Hematopoietic multipotent progenitor cell treated with erythropoietin and hydrocortisone succinate and interleukin-3 and kit ligand, for 17 days (in vitro differentiated cells): ENCODE results near the gene NTN1.

Source experiments
- DNase-seq: peaks from one replicate; pipeline ENCODE4 v3.0.0-alpha.2; 2015; ENCODE audit warnings: low spot score

The NTN1 gene

GRCh38 chr17:9218064-9218635 is 196.8 kb downstream of the NTN1 start:
- no peak for DNase-seq

DNA sequence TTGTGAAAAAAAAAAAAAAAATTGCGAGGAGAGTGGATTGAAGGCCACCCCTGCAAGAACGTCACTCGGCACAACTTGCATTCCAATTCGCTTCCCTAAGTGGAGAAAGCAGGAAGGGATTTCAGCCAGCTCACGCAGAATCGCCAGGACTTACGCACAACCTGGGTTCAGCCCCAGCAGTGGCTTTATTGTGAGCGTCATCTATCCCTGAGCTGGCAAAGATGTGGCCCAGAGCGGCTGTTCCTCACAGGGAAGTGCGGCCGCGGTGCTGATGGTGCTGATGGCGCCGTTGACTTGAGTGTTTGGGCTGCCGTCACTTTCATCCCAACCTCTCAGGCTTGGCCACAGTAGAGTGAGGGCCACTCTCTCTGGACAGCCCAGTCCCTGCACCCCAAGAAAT is 197.6 kb downstream of the NTN1 start:
- no peak for DNase-seq

GRCh38 chr17:9219631-9220397 is 198.5 kb downstream of the NTN1 start:
- DNase-seq, result no peak

GRCh38 chr17:9220398-9221146 is 199.3 kb downstream of the NTN1 start:
- no peak for DNase-seq

DNA sequence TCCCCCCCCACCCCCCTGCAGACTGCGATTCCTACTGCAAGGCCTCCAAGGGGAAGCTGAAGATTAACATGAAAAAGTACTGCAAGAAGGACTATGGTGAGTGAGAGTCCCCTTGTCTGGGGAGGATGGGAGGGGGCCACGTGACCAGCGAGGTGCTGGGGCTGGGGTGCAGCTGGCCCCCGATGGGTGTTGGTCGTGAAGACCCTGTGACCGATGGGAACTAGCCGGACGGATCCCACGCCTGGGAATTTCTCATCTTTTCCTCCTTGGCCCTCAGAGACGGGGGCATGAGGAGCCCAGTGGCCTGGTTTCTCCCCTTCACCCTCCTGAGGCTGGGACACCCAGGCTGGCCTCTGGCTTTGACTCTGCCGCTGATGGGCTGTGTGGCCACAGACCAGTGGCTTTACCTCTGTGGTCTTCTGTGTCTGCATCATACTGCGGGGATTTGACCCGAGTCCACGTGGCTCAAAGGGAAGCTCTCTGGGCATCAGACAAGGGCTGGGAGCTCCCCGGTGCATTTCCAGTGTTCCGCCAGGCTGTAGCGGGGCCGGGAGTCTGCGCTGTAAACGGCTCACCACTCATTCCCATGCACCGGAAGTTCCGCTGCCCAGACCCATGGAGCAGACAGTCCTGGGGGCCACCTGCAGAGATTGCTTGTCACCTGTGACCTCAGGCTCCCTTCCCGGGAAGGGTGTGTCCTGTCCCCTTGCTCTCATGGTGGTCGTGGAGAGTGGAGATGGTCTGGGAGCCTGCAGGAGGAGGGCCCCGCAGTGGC is 200.0 kb downstream of the NTN1 start:
- DNase-seq, result no peak

DNA sequence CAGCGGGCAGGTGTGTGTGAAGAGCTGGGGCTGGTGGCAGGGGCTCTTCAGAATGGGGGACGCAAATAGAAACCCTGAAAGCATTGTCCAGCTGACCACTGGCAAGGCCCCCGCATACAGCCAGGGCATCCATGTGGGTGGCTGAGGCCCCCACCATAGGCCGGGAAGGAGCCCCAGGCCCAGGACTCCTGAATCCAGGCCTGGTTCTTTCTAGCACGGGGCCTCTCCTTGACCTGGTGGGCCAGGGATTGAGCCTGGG is 200.5 kb downstream of the NTN1 start:
- DNase-seq, result no peak

DNA sequence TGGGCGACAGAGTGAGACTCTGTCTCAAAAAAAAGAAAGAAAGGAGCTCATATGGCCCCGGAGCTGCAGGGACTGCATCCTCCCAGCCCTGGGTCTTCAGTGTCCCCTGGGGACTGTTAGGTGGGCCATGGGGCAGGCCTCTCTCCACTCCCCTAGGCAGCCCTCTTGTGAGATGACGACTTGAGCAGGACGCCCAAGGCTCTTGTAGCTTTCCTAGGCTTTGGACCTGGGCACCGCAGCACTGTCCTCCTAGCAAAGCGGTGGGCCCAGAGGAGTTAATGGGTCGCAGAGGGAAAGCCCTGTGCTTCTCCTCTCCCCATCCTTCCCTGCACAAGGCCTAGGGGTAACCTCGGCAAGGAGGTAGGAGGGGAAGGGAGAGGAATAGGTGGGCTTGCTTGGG is 202.2 kb downstream of the NTN1 start:
- no peak for DNase-seq

DNA sequence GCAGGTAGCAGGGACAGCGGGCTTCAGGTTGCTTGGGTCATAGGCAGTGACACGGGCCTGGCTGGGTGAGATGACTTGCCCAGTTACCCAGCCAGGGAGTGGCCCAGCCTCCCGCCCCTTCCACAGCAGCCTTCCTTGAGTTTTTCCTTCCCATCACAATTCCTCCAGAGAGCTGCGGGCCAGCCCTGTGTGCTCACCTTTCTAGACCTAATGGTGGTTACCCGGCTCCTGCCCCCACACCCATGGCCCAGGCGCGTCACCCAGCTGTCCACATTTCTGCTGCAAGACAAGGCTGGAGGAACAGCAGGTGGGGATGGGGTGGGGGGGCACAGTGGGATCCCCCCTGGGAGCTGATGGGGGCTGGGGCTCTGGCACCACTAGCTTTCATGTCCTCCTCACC is 203.2 kb downstream of the NTN1 start:
- DNase-seq, result no peak

DNA sequence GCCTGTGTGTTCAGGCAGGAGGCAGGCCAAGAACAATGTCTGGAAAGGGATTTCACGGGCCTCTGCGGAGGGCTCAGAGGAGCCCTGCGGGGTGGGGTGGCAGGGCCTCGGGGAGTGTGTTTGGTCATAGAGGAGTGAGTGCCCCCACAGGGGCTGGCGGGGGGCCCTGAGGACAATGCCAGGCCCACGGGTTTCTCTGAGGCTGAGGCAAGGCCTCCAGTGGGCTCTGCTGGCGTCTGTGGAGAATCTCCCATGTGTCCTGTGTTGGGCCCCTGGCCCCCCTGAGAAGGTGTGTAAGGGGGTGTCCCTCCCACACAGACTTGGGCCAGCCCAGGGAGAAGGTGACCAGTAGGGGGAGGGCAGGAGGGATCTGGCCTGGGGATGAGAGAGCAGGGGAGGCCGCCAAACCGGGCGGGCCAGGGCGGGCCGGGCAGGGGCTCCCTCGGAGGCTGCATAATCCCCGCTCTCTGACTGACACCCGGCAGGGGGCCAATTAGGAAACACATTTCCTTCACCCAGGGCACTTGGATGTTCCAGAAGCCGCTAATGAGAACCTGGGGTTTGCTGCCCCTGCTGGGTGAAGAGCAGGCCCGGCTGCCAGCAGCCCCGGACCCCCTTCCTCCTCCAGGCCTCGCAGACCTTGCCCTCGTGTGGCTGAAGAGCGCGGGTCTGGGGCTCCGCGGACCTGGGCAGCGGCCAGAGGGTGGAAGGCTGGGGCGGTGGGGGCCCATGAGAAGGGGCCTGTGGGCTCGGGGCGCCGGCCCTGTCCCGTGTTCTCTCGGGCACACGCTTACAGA is 204.2 kb downstream of the NTN1 start:
- DNase-seq, result no peak

GRCh38 chr17:9226130-9226793 is 205.0 kb downstream of the NTN1 start:
- no peak for DNase-seq

GRCh38 chr17:9226794-9227135 is 205.5 kb downstream of the NTN1 start:
- no peak for DNase-seq

- no peak for DNase-seq
Observed at GRCh38 chr17:9227819-9228407, 206.6 kb downstream of the NTN1 start.

DNA sequence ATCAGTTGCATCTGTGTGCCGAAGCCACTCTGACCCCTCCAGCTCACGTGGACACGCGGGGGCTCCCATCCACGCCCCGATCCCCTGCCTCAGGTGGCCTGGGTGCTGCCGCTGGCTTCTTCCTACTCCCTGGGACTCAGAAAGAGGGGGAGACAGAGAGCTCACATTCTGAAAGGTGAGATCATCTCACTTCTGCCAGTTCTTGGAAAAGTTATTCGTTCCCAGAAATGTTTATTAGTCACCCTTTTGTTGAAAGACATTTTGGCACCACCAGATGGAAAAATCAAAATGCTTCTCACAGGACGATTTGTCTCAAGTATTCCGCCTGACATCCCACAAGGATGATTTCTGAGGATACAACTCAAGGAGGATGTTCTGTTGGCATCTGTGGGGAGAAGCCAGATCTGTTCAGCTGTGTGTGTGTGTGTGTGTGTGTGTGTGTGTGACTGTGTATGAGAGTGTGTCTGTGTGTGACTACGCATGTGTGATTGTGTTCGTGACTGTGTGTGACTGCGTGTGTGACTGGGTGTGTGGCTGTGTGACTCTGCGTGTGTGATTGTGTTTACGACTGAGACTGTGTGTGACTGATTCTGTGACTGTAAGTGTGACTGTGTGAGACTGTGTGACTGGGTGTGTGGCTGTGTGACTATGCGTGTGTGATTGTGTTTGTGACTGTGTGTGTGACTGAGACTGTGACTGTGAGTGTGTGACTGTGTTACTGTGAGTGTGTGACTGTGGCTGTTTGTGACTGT is 207.3 kb downstream of the NTN1 start:
- no peak for DNase-seq

- DNase-seq, result no peak
Observed at GRCh38 chr17:9229160-9229825, 208.0 kb downstream of the NTN1 start.

- DNase-seq, result no peak
Observed at GRCh38 chr17:9229826-9230201, 208.5 kb downstream of the NTN1 start.

DNA sequence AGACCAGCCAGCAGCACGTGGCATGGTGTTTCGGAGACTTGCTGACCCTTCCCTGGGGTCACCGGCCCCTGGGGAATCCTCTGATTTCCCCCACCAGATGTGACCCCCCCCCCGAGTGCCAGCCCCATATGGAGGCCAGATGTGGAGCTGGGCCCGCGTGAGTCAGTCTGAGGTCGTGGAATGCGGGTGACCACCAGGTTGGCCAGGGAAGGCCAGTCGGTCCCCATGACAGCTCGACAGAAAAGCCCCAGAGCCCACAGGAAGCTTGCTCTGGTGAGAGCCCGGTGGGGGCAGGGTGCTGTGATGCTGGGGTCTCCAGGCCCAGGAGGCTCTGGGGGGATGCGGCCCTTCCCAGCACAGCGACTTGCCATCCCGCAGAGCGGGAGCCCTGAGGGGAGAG is 209.0 kb downstream of the NTN1 start:
- no peak for DNase-seq

DNA sequence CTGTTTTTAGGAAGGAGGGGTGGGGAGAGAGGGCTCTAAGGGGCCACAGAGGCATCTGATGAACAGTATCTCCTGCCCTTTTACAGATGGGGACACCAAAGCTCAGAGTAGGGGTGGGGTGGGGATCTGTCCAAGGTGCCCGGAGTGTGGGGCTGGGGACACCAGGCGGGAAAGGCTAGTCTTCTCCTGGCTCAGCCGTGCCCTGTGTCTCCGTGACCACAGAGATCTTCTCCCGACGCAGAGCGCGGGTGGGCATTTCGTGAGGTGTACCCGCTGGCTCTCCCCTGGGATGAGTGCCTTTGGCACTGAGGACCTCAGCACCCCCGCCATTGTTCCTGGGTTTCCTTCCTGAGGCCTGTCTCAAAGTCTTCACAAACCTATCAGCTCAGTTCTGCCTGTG is 209.6 kb downstream of the NTN1 start:
- DNase-seq, result no peak

DNA sequence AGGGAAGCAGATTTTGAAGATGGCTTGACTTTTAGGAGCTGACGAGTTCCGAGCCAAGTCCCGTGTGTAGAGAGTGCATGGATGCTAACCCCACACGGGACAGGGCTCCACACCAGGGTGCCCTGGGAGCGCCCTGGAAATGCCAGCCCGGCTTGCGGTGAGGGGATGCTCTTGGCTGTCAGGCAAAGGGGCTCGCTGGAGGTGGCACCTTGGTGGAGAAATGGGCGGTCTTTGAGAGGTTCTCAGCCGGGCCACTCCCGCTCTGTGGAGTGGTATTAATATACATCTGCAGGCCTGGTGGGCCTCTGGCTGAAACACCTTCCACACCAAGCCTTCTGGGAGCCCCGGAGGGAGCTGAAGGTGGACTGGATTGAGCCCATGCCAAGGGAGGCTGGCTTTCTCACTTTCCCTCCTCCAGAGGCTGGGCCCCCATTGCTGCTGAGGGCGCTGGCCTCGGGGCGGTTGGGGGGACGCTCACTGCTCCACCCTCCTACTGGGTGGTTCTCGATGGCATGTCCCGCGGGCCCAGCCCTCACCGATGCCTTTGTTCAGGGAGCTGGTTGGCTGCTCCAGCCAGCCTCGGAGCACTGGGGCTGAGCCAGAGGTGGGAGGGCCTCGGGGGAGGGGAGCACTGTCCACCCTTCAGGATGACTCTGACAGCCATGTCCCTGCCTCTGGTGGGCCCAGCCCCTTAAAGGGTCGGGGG is 210.3 kb downstream of the NTN1 start:
- DNase-seq, result no peak

GRCh38 chr17:9232155-9232475 is 210.8 kb downstream of the NTN1 start:
- no peak for DNase-seq
